ENCODE data around the gene GATB. TPM values are rescaled to one million over a fixed set of nuclear protein-coding genes. Genes with fewer than 3 reads are reported as not detected.
A peak's percentile ranks its signal among the peaks of the same experiment; 100 is the strongest.

Gene GATB
- total RNA-seq, 4 donors from 2014 or later = 26.6 to 49.2 (median 32.6) TPM

DNA sequence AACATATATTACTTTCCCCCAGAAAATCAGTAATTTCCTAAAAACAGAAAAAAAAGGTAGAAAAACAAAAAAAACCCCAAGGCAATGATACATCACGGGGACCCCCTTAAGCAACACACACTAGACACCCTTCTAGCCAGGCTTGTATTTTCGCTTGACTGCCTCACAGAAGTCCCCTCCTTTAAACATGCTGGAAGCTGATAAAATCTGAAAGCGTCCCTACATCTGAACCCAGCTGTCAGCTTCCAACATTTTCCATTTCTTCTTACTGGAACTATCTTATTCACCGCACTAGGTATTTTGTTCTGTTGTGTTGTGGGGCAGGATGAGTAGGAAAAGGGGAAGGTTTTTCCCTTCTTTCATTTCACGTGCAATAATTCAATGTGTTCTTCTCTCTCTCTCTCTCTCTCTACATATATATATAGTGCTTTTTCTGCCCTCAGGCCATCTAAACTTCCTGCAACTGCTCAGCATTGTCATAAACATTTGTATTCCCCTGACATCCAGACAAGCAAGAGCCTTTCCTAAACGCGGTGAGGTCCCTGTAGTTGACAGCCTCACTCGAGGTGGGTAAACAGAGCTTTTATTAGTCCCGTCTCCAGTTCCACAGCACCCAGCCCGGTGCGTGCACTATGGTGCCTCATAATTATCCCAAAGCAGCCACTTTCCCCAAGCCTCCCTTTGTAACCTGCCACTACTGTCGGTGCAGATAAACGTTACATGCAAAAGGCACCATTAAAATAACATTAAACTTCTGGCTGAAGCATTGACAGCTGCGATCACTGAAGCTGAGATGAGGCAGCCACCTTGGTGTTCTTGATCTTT is 82.5 kb downstream of the GATB start:
- H3K4me1 ChIP-seq = peaks cover 0 to 24% (median 0%) of the 10 kb centered on the region in 4 donors
- H3K36me3 ChIP-seq = peaks cover 0 to 43% (median 0%) of the 10 kb centered on the region in 3 donors
- H3K9me3 ChIP-seq = no peaks in the 10 kb centered on the region
- H3K27me3 ChIP-seq = no peaks in the 10 kb centered on the region
- DNase-seq (ENCODE audit: low spot score in 2 of 2) = no peak
- TF ChIP-seq EP300 (IDR thresholded peaks at IDR 0.05) (no peak), POLR2A (IDR thresholded peaks at IDR 0.05) (no peak), CTCF (IDR thresholded peaks at IDR 0.05) (no peak)
- no peak overlapping the region for H3K4me3 ChIP-seq
- WGBS, 2 donors = 65 to 70% methylated on average over 14 of the region's 14 CpGs
- H3K27ac ChIP-seq = no peak overlapping the region

- peaks cover 0 to 40% (median 0%) of the 10 kb centered on the region in 3 donors for H3K36me3 ChIP-seq
- no peak for DNase-seq (ENCODE audit: low spot score in 2 of 2)
- H3K27me3 ChIP-seq = no peaks in the 10 kb centered on the region
- H3K9me3 ChIP-seq = no peaks in the 10 kb centered on the region
- 64 to 74% methylated on average over 3 of the region's 3 CpGs for WGBS, 2 donors
- peaks cover 0 to 24% (median 0%) of the 10 kb centered on the region in 4 donors for H3K4me1 ChIP-seq
- H3K4me3 ChIP-seq = no peak overlapping the region
- H3K27ac ChIP-seq = no peak overlapping the region
- no peak for TF ChIP-seq EP300 (IDR thresholded peaks at IDR 0.05)
- no peak for TF ChIP-seq POLR2A (IDR thresholded peaks at IDR 0.05)
- no peak for TF ChIP-seq CTCF (IDR thresholded peaks at IDR 0.05)
Measured at GRCh38 chr4:151677193-151677592, 83.6 kb downstream of the GATB start.

- no peak for DNase-seq (ENCODE audit: low spot score in 2 of 2)
- TF ChIP-seq POLR2A (IDR thresholded peaks at IDR 0.05) = no peak
- no peak for TF ChIP-seq CTCF (IDR thresholded peaks at IDR 0.05)
- TF ChIP-seq EP300 (IDR thresholded peaks at IDR 0.05) = no peak
- Histone ChIP-seq H3K4me3 (no peak overlapping the region), H3K36me3 (peaks cover 0 to 38% (median 0%) of the 10 kb centered on the region in 3 donors), H3K27me3 (no peaks in the 10 kb centered on the region), H3K9me3 (no peaks in the 10 kb centered on the region), H3K27ac (no peak overlapping the region), H3K4me1 (peaks cover 0 to 24% (median 0%) of the 10 kb centered on the region in 4 donors)
- 69 to 80% methylated on average over 11 of the region's 11 CpGs for WGBS, 2 donors
Measured at GRCh38 chr4:151676301-151676700, 84.5 kb downstream of the GATB start.

- H3K4me1 ChIP-seq = peaks cover 0 to 24% (median 0%) of the 10 kb centered on the region in 4 donors
- 34 to 47% methylated on average over 6 to 9 of the region's 9 CpGs for WGBS, 2 donors
- H3K27me3 ChIP-seq = no peaks in the 10 kb centered on the region
- peak overlapping the region in 3 of 4 donors; percentile 13 to 48 (median 14) for H3K27ac ChIP-seq
- no peak for DNase-seq (ENCODE audit: low spot score in 2 of 2)
- no peaks in the 10 kb centered on the region for H3K9me3 ChIP-seq
- peaks cover 0 to 37% (median 0%) of the 10 kb centered on the region in 3 donors for H3K36me3 ChIP-seq
- H3K4me3 ChIP-seq = peak overlapping the region in 1 of 4 donors; percentile 10
- no peak for TF ChIP-seq EP300 (IDR thresholded peaks at IDR 0.05)
- TF ChIP-seq POLR2A (IDR thresholded peaks at IDR 0.05) = no peak
- no peak for TF ChIP-seq CTCF (IDR thresholded peaks at IDR 0.05)
Measured at GRCh38 chr4:151675411-151675971, 85.3 kb downstream of the GATB start.

Measured in tibial nerve (tissue), 4 donors.